ENCODE data around the gene ASCL5.

DNA sequence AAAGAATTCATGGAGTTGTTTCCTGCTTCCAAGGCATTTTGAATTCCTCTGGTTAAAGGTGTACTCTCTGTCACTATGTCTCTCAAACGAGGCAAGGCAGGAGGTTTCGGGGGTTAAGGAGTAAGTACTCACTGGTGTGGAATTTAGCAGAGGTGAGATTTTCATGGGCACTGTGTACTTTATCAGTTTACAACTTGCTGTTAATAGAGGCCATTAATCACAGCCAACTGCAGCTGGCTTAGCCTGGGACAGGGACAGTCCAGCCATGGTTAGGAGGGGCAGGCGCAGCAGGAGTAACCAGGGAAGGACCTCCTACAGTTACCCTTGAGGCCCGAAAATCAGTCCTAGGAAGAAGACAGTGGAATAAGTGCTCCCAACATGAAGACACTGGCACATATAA lies 45.3 kb upstream of the ASCL5 start:
- TF ChIP-seq, protein P1, sequence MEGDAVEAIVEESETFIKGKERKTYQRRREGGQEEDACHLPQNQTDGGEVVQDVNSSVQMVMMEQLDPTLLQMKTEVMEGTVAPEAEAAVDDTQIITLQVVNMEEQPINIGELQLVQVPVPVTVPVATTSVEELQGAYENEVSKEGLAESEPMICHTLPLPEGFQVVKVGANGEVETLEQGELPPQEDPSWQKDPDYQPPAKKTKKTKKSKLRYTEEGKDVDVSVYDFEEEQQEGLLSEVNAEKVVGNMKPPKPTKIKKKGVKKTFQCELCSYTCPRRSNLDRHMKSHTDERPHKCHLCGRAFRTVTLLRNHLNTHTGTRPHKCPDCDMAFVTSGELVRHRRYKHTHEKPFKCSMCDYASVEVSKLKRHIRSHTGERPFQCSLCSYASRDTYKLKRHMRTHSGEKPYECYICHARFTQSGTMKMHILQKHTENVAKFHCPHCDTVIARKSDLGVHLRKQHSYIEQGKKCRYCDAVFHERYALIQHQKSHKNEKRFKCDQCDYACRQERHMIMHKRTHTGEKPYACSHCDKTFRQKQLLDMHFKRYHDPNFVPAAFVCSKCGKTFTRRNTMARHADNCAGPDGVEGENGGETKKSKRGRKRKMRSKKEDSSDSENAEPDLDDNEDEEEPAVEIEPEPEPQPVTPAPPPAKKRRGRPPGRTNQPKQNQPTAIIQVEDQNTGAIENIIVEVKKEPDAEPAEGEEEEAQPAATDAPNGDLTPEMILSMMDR (optimal IDR thresholded peaks at IDR 0.05 in 1 of 3, IDR thresholded peaks at IDR 0.05 in 1 of 3, conservative IDR thresholded peaks at IDR 0.05 in 1 of 3; ENCODE audit: extremely low read depth in 1 of 3, insufficient read depth in 2 of 3, low read length in 3 of 3), result no peak
- no peak for TF ChIP-seq EZH2 (IDR thresholded peaks at IDR 0.05; ENCODE audit: low read length)
